Neural crest cell (in vitro differentiated cells): ENCODE data around the gene TRMO. TPM values are rescaled to one million over a fixed set of nuclear protein-coding genes. Genes with fewer than 3 reads are reported as not detected.

Experiments used
- DNase-seq: peaks from one replicate; pipeline ENCODE4 v3.0.0; 2021; ENCODE audit warnings: low read depth, mixed read lengths, low spot score
- H3K27ac Mint-ChIP-seq: one replicate; pipeline ENCODE4 v1.8.0; 2021; ENCODE audit warnings: mild to moderate bottlenecking, mixed read lengths; ENCODE audit not compliant: unreplicated experiment
- H3K27me3 Mint-ChIP-seq: 2 replicates; pipeline ENCODE4 v1.8.0; 2021; ENCODE audit warnings: low read depth, mild to moderate bottlenecking, mixed read lengths
- H3K36me3 Mint-ChIP-seq: 2 replicates; pipeline ENCODE4 v1.8.0; 2021; ENCODE audit warnings: low read depth, mild to moderate bottlenecking, mixed read lengths
- H3K4me1 Mint-ChIP-seq: 2 replicates; pipeline ENCODE4 v1.8.0; 2021; ENCODE audit warnings: mixed read lengths
- H3K4me3 Mint-ChIP-seq: one replicate; pipeline ENCODE4 v1.8.0; 2021; ENCODE audit warnings: mild to moderate bottlenecking, mixed read lengths
- H3K9me3 Mint-ChIP-seq: 2 replicates; pipeline ENCODE4 v1.8.0; 2021; ENCODE audit warnings: mixed read lengths
- long read RNA-seq: library from polyadenylated mRNA; unstranded; transcript quantifications from one replicate; pipeline ENCODE4 v2.0.0, GENCODE V29; 2020
- total RNA-seq: library from RNA; stranded (reverse); gene quantifications from 2 replicates; pipeline ENCODE4 v1.2.1, GENCODE V29; 2021
- TF ChIP-seq, protein P1 (sequence below): fragments of 200-600 bp; sonication (generic); conservative IDR thresholded peaks from 2 replicates; pipeline ENCODE4 v1.5.0; 2021; ENCODE audit warnings: antibody characterized with exemption, mild to moderate bottlenecking

The TRMO gene, protein sequence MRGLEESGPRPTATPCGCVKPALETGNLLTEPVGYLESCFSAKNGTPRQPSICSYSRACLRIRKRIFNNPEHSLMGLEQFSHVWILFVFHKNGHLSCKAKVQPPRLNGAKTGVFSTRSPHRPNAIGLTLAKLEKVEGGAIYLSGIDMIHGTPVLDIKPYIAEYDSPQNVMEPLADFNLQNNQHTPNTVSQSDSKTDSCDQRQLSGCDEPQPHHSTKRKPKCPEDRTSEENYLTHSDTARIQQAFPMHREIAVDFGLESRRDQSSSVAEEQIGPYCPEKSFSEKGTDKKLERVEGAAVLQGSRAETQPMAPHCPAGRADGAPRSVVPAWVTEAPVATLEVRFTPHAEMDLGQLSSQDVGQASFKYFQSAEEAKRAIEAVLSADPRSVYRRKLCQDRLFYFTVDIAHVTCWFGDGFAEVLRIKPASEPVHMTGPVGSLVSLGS
- 11.4 and 12.7 TPM in 2 replicates for total RNA-seq
- long read RNA-seq, transcript TRMO-203 (5 exons, 1,647 nt): major isoform, 12 of 23 reads
- long read RNA-seq, partial matches to known transcripts: 0 of 23 reads
- long read RNA-seq, other reads (novel, unspliced or antisense): 11 of 23 reads

DNA sequence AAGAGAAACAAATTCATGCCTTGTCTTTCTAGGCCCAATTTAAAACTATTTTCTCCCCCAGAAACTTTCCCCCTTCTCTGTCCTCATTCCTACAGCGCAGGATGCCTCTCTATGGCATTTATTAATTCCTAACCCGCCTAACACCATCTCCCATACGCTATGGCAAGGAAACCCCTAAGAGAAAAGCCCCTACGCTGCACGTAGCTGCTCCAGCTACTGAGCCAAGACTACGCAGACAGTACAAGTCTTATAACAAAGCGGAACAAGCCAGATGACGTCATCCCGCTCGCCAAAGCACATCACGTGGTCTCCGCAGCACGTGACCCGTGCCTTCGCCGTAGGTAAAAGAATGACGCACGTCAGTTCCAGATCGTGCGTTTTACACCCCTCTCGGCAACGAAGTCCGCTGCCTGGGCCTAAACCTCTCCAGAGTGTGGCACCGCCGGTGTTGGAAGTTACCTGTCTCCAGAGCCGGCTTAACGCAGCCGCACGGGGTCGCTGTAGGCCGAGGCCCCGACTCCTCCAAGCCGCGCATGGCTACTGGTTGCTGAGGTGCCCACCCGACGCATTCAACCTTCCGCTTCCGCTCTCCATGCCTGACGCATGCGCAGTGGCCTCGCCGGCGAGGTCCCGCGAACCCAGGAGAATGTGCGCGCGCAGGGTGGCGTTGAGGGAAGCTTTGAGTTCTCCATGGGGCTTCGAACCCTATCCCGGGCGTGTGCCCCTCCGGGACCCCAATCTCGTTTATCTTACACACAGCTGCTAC, at the start of gene TRMO:
Gene TRMO, minus strand, starts transcription at position 542 of the 766 bp plus-strand sequence. Its CDS starts 7 bp downstream, at position 535.
- peak; percentile 96 for DNase-seq
- Mint-ChIP-seq H3K36me3 (no peaks in the 10 kb centered on the region), H3K4me1 (peaks cover 20% of the 10 kb centered on the region), H3K9me3 (peaks cover 3% of the 10 kb centered on the region), H3K27me3 (peaks cover 46% of the 10 kb centered on the region), H3K27ac (peak within 1 kb of the TSS; percentile 98), H3K4me3 (peak within 1 kb of the TSS; percentile 89)
- TF ChIP-seq, protein P1, sequence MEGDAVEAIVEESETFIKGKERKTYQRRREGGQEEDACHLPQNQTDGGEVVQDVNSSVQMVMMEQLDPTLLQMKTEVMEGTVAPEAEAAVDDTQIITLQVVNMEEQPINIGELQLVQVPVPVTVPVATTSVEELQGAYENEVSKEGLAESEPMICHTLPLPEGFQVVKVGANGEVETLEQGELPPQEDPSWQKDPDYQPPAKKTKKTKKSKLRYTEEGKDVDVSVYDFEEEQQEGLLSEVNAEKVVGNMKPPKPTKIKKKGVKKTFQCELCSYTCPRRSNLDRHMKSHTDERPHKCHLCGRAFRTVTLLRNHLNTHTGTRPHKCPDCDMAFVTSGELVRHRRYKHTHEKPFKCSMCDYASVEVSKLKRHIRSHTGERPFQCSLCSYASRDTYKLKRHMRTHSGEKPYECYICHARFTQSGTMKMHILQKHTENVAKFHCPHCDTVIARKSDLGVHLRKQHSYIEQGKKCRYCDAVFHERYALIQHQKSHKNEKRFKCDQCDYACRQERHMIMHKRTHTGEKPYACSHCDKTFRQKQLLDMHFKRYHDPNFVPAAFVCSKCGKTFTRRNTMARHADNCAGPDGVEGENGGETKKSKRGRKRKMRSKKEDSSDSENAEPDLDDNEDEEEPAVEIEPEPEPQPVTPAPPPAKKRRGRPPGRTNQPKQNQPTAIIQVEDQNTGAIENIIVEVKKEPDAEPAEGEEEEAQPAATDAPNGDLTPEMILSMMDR: peak; percentile 73

DNA sequence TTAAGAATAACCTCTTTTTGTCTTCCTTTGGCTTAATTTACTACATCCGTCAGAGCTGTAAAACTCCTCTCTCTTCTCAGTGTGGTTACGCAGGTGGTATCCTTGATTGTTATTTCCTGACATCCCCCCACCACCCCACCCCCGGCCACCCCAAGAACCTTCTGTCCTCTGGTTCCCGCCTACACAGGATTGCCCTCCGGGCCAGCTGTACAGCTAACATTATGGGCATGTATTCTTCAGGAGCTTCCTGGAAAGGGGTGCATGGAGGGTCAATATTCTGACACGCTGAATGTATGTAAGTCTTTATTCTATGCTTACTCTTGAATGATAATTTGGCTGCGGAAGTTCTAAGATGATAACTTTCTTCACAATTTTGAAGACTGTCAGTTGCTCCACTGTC, 47.9 kb upstream of the TRMO start:
- Mint-ChIP-seq H3K27ac (no peak overlapping the region), H3K4me3 (no peak overlapping the region), H3K36me3 (no peaks in the 10 kb centered on the region), H3K9me3 (peaks cover 2% of the 10 kb centered on the region), H3K27me3 (peaks cover 57% of the 10 kb centered on the region), H3K4me1 (peaks cover 6% of the 10 kb centered on the region)
- TF ChIP-seq, protein P1: no peak
- DNase-seq: no peak

GRCh38 chr9:97969014-97969413, 46.7 kb upstream of the TRMO start:
- DNase-seq: no peak
- peaks cover 60% of the 10 kb centered on the region for H3K27me3 Mint-ChIP-seq
- no peak overlapping the region for H3K27ac Mint-ChIP-seq
- H3K9me3 Mint-ChIP-seq: no peaks in the 10 kb centered on the region
- no peak overlapping the region for H3K4me3 Mint-ChIP-seq
- peaks cover 6% of the 10 kb centered on the region for H3K4me1 Mint-ChIP-seq
- no peaks in the 10 kb centered on the region for H3K36me3 Mint-ChIP-seq
- TF ChIP-seq, protein P1: no peak

DNA sequence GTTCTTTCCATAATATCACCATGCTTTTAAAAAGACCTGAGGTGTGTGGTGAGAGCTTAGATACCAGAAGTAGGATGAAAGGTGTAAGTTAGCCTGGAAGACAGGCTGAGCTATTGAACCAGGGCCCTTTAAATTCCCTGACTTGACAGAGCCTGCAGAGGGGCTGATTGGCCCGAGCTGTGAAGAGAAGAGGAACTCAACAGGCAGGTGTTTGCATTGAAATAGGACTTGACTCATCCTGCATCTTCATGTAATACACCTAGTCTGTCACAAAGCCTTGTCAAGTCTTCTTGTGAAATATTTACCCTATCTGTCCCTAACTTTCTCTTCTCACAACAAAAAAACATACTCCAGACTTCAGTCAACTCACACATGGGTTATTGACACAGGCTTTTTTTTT, 44.2 kb upstream of the TRMO start:
- Mint-ChIP-seq H3K27me3 (peaks cover 48% of the 10 kb centered on the region), H3K4me3 (no peak overlapping the region), H3K4me1 (peaks cover 6% of the 10 kb centered on the region), H3K9me3 (no peaks in the 10 kb centered on the region), H3K36me3 (no peaks in the 10 kb centered on the region), H3K27ac (no peak overlapping the region)
- no peak for DNase-seq
- TF ChIP-seq, protein P1: no peak

DNA sequence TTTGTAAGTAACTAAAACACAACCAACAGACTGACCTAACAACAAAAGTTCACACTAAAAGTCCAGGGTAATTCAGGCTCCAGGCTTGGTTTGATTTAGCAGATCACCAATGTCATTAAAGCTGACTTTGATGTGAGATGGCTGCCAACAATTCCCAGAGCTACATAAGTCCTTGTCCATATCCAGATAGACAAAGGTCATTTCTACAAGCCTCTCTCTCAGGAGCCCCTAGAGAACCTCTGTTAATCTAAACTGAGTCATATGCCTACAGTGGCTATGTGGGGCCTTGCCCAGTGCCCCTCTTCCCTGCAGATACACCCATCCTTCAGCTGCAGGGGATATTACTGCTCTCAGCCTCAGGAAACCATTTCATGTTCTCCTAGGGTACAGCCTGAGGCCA, 42.6 kb upstream of the TRMO start:
- TF ChIP-seq, protein P1: no peak
- no peak for DNase-seq
- H3K4me3 Mint-ChIP-seq: no peak overlapping the region
- H3K36me3 Mint-ChIP-seq: no peaks in the 10 kb centered on the region
- peaks cover 38% of the 10 kb centered on the region for H3K27me3 Mint-ChIP-seq
- no peaks in the 10 kb centered on the region for H3K4me1 Mint-ChIP-seq
- H3K9me3 Mint-ChIP-seq: no peaks in the 10 kb centered on the region
- H3K27ac Mint-ChIP-seq: no peak overlapping the region
